ENCODE measurements around the gene PHF19. TPM values are rescaled to one million over a fixed set of nuclear protein-coding genes. Genes with fewer than 3 reads are reported as not detected.

PHF19 gene
- total and polyA plus RNA-seq, 11 donors, result 9.6 to 28.0 (median 12.5) TPM

GRCh38 chr9:120875195-120875565 lies 1.8 kb downstream of the PHF19 start:
- peaks cover 0 to 22% (median 6%) of the 10 kb centered on the region in 12 donors for H3K4me1 ChIP-seq
- H3K36me3 ChIP-seq, result peaks cover 0 to 28% (median 4%) of the 10 kb centered on the region in 9 donors
- H3K27ac ChIP-seq, result peak overlapping the region in 7 of 12 donors; percentile 82 to 97 (median 92)
- no peak for ATAC-seq
- no peaks in the 10 kb centered on the region for H3K27me3 ChIP-seq
- TF ChIP-seq POLR2A (IDR thresholded peaks at IDR 0.05), result no peak
- no peak for TF ChIP-seq CTCF (IDR thresholded peaks at IDR 0.05)
- H3K9me3 ChIP-seq, result no peaks in the 10 kb centered on the region
- intact Hi-C loops (cut with DNase I), result loop anchor here in 7 of 10 donors (5.0 to 10.0 kb wide), 6 partner anchors 33 to 190 kb away; partner anchors contain the start of genes TRAF1 (in 2 of the 7), MEGF9 (in 1 of the 7) and PSMD5 (in 1 of the 7)
- no peak for DNase-seq
- H3K4me3 ChIP-seq, result peak overlapping the region in 1 of 12 donors; percentile 80
- WGBS, 4 donors, result 78 to 88% (median 82%) methylated on average over 4 of the region's 4 CpGs

DNA sequence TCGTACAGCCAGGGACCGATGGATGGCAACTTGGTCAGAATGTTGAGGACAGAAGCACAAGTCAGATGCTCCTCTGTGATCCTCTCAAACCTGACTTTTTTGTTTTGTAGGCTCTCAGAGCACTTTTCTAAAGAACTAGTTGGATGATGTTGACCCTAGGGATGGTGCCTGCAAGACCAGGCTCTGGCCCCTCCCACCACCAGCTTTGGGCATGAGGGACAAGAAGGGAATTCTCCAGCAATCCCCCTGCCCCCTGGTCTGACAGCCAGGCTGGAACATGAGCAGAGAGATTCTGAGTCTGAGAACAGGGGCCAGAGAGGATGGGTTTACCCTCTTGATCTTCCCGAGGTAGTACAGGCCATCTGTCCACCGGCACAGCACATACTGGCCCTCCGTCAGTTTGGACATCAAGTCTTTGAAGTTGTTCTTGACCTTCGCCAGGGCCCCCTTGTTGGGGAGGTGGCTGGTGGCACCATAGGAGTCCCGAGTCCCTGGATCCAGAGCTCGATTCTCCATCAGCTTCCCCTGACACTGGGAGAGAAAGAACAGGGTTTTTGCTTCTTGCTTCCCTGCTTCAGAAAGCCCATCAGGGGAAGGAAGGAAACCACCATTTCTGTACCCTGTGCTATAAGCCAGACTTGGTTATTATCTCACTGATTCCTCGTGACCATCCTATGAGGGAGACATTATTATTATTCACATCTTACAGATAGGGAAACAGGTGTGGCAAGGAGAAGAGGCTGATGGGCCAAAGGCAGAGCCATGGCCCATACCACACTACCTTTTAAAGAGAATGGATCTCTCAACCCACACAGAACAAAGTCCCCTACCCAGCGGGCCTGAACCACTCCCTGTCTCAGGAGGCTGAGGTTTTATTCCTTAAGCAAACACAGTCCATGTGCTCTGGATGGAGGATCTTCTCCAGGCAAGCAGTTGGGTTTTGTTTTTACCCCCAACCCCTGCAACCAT lies 2.5 kb downstream of the PHF19 start:
- no peak overlapping the region for H3K4me3 ChIP-seq
- peaks cover 0 to 29% (median 7%) of the 10 kb centered on the region in 12 donors for H3K4me1 ChIP-seq
- no peaks in the 10 kb centered on the region for H3K27me3 ChIP-seq
- ATAC-seq (no peak), DNase-seq (no peak)
- no peak for TF ChIP-seq CTCF (IDR thresholded peaks at IDR 0.05)
- TF ChIP-seq POLR2A (IDR thresholded peaks at IDR 0.05), result no peak
- WGBS, 4 donors, result 90 to 93% (median 91%) methylated on average over 7 to 10 of the region's 10 CpGs
- intact Hi-C loops (cut with DNase I), result loop anchor here in 7 of 10 donors (5.0 to 10.0 kb wide), 6 partner anchors 32 to 190 kb away; partner anchors contain the start of genes TRAF1 (in 2 of the 7), MEGF9 (in 1 of the 7) and PSMD5 (in 1 of the 7)
- H3K36me3 ChIP-seq, result peaks cover 0 to 28% (median 4%) of the 10 kb centered on the region in 9 donors
- H3K27ac ChIP-seq, result peak overlapping the region in 1 of 12 donors; percentile 97
- H3K9me3 ChIP-seq, result no peaks in the 10 kb centered on the region

- WGBS, 4 donors, result 79 to 93% (median 83%) methylated on average over 4 of the region's 4 CpGs
- Histone ChIP-seq H3K27ac (no peak overlapping the region), H3K27me3 (no peaks in the 10 kb centered on the region), H3K9me3 (no peaks in the 10 kb centered on the region), H3K36me3 (peaks cover 0 to 28% (median 4%) of the 10 kb centered on the region in 9 donors), H3K4me3 (no peak overlapping the region), H3K4me1 (peaks cover 0 to 34% (median 8%) of the 10 kb centered on the region in 12 donors)
- ATAC-seq (no peak), DNase-seq (no peak)
- intact Hi-C loops (cut with DNase I), result loop anchor here in 2 of 10 donors (5.0 to 10.0 kb wide), 3 partner anchors 64 to 191 kb away; partner anchors contain the start of gene MEGF9 (in 1 of the 2)
- TF ChIP-seq CTCF (IDR thresholded peaks at IDR 0.05) (no peak), POLR2A (IDR thresholded peaks at IDR 0.05) (no peak)
Measured at GRCh38 chr9:120873512-120873911, 3.5 kb downstream of the PHF19 start.
